MCF 10A (cell line): Measurements from ENCODE around the gene IFNLR1. TPM values are rescaled to one million over a fixed set of nuclear protein-coding genes. Genes with fewer than 3 reads are reported as not detected.

Source experiments
- BruUV-seq: library from RNA; stranded (reverse); fragments of 400-500 nt; replicated peaks from 2 replicates; lab custom pipeline; 2021; lab: Mats Ljungman, UMichigan
- CTCF ChIA-PET: fragments of 300-600 bp; sonication (Branson Sonifier 250); formaldehyde crosslinking; extraction: SDS; loops from one replicate; lab custom pipeline; 2021; ENCODE audit warnings: antibody characterized with exemption, inconsistent platforms; lab: Yijun Ruan, JAX
- POLR2A ChIA-PET: fragments of 300-600, 350-650 bp; sonication (Branson Sonifier 250); formaldehyde crosslinking; extraction: SDS; loops from one replicate; lab custom pipeline; 2020; ENCODE audit warnings: antibody characterized with exemption, inconsistent platforms; lab: Yijun Ruan, JAX
- DNase-seq: peaks from one replicate; pipeline ENCODE4 v3.0.0-alpha.2; 2018; ENCODE audit not compliant: unreplicated experiment
- H3K27ac Mint-ChIP-seq: one replicate; pipeline ENCODE4 v1.8.0; 2022; ENCODE audit warnings: mild to moderate bottlenecking, low read depth, mixed read lengths; ENCODE audit not compliant: unreplicated experiment
- H3K27me3 Mint-ChIP-seq: one replicate; pipeline ENCODE4 v1.8.0; 2022; ENCODE audit warnings: mixed read lengths; ENCODE audit not compliant: insufficient read depth, unreplicated experiment
- H3K36me3 Mint-ChIP-seq: one replicate; pipeline ENCODE4 v1.8.0; 2022; ENCODE audit warnings: mild to moderate bottlenecking, moderate library complexity, mixed read lengths; ENCODE audit not compliant: insufficient read depth, unreplicated experiment
- H3K4me1 Mint-ChIP-seq: one replicate; pipeline ENCODE4 v1.8.0; 2022; ENCODE audit warnings: mixed read lengths; ENCODE audit not compliant: insufficient read depth, unreplicated experiment
- H3K4me3 Mint-ChIP-seq: one replicate; pipeline ENCODE4 v1.8.0; 2022; ENCODE audit warnings: mild to moderate bottlenecking, moderate library complexity, mixed read lengths; ENCODE audit not compliant: unreplicated experiment
- H3K9me3 Mint-ChIP-seq: one replicate; pipeline ENCODE4 v1.8.0; 2022; ENCODE audit warnings: mixed read lengths; ENCODE audit not compliant: unreplicated experiment
- CTCF ChIP-seq: fragments of 200-600 bp; IDR thresholded peaks from one replicate; pipeline ENCODE4 v1.8.0; 2022; ENCODE audit warnings: antibody characterized with exemption, mild to moderate bottlenecking; ENCODE audit not compliant: unreplicated experiment
- intact Hi-C: fragments of 100-400 bp; cut with micrococcal nuclease; formaldehyde crosslinking; loops from 2 replicates; pipeline ENCODE4 v1.14.1; 2022
- total RNA-seq: library from RNA; stranded (reverse); gene quantifications from 2 replicates; pipeline ENCODE4 v1.2.3, GENCODE V29; 2022

IFNLR1 gene
- total RNA-seq, 1 experiment from 2014 or later, result 0.19 TPM

GRCh38 chr1:24164004-24164403, 23.1 kb downstream of the IFNLR1 start:
- no TSS peak for BruUV-seq
- no peak overlapping the region for H3K4me3 Mint-ChIP-seq
- peaks cover 12% of the 10 kb centered on the region for H3K27me3 Mint-ChIP-seq
- no peak for DNase-seq
- H3K36me3 Mint-ChIP-seq, result no peaks in the 10 kb centered on the region
- H3K4me1 Mint-ChIP-seq, result no peaks in the 10 kb centered on the region
- intact Hi-C loops, result no loop called here
- H3K9me3 Mint-ChIP-seq, result no peaks in the 10 kb centered on the region
- no peak for TF ChIP-seq CTCF
- H3K27ac Mint-ChIP-seq, result no peak overlapping the region
- ChIA-PET CTCF (interaction anchor here (0.6 to 2.0 kb wide), 2 partner anchors 15 to 228 kb away, joined by 6 to 7 read pairs; no protein-coding TSS in a partner anchor), POLR2A (no interaction called here)

GRCh38 chr1:24162201-24162600, 24.9 kb downstream of the IFNLR1 start:
- ChIA-PET POLR2A (interaction anchor here (0.6 kb wide), 1 partner anchor 336 kb away, joined by 3 read pairs; no protein-coding TSS in a partner anchor), CTCF (interaction anchor here (0.6 to 3.6 kb wide), 2 partner anchors 12 to 103 kb away, joined by 3 to 18 read pairs; no protein-coding TSS in a partner anchor)
- no peaks in the 10 kb centered on the region for H3K9me3 Mint-ChIP-seq
- intact Hi-C loops, result no loop called here
- BruUV-seq, result no TSS peak
- no peak overlapping the region for H3K4me3 Mint-ChIP-seq
- H3K27me3 Mint-ChIP-seq, result peaks cover 12% of the 10 kb centered on the region
- no peaks in the 10 kb centered on the region for H3K36me3 Mint-ChIP-seq
- no peak overlapping the region for H3K27ac Mint-ChIP-seq
- no peak for DNase-seq
- TF ChIP-seq CTCF, result no peak
- no peaks in the 10 kb centered on the region for H3K4me1 Mint-ChIP-seq

GRCh38 chr1:24161270-24161669, 25.8 kb downstream of the IFNLR1 start:
- no peaks in the 10 kb centered on the region for H3K9me3 Mint-ChIP-seq
- BruUV-seq, result no TSS peak
- H3K27ac Mint-ChIP-seq, result no peak overlapping the region
- no peaks in the 10 kb centered on the region for H3K36me3 Mint-ChIP-seq
- peaks cover 8% of the 10 kb centered on the region for H3K27me3 Mint-ChIP-seq
- no peak for DNase-seq
- ChIA-PET POLR2A (no interaction called here), CTCF (interaction anchor here (0.6 to 3.6 kb wide), 3 partner anchors 11 to 394 kb away, joined by 3 to 18 read pairs (median 3); partner anchors contain the start of gene NCMAP)
- H3K4me1 Mint-ChIP-seq, result no peaks in the 10 kb centered on the region
- no peak for TF ChIP-seq CTCF
- intact Hi-C loops, result no loop called here
- no peak overlapping the region for H3K4me3 Mint-ChIP-seq

DNA sequence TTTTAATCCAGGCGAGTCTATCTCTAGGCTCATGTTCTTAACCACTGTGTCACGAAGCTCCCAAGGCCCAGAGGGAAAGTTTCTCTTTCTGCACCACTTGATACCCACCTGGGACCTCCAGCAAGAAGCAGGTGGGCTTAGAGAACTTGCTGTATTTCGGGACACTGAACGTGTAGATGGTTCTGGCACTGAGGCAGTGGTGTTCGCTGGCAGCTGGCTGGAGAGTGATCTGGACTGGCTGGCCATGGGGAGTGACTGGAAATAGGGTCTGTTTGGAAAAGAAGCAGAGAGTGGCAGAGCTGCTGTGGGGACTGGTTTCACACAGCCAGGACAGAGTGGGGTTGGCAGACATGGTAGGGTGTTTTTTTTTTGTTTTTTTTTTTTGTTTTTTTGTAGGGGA, 27.7 kb downstream of the IFNLR1 start:
- H3K27me3 Mint-ChIP-seq, result no peaks in the 10 kb centered on the region
- no peak for TF ChIP-seq CTCF
- H3K4me1 Mint-ChIP-seq, result no peaks in the 10 kb centered on the region
- H3K4me3 Mint-ChIP-seq, result no peak overlapping the region
- intact Hi-C loops, result no loop called here
- H3K27ac Mint-ChIP-seq, result no peak overlapping the region
- BruUV-seq, result no TSS peak
- no peaks in the 10 kb centered on the region for H3K36me3 Mint-ChIP-seq
- CTCF ChIA-PET, result interaction anchor here (0.6 to 3.6 kb wide), 2 partner anchors 9 to 312 kb away, joined by 3 to 18 read pairs; no protein-coding TSS in a partner anchor
- no peaks in the 10 kb centered on the region for H3K9me3 Mint-ChIP-seq
- POLR2A ChIA-PET, result no interaction called here
- no peak for DNase-seq
